Breast epithelium (tissue), 3 donors: ENCODE measurements around the gene ITGB7.

Experiments used
- CTCF ChIP-seq, 3 donors: fragments of 450-650 bp; IDR thresholded peaks; one replicate each; pipeline ENCODE4 v1.5.1; 2016 to 2017; ENCODE audit warnings: antibody characterized with exemption in 3 of 3, mild to moderate bottlenecking in 3 of 3, moderate library complexity in 3 of 3
- POLR2A ChIP-seq: fragments of 450-650 bp; IDR thresholded peaks from one replicate; pipeline ENCODE4 v1.6.1; 2016; ENCODE audit warnings: antibody characterized with exemption, mild to moderate bottlenecking, moderate library complexity
- POLR2AphosphoS5 ChIP-seq, 3 donors: sonication (generic); formaldehyde crosslinking; IDR thresholded peaks; one replicate each; pipeline ENCODE4 v1.6.1; 2017; ENCODE audit warnings: antibody characterized with exemption in 3 of 3

GRCh38 chr12:53208435-53208834, 1.4 kb upstream of the ITGB7 start:
- TF ChIP-seq CTCF (IDR thresholded peaks at IDR 0.05) = no peak
- no peak for TF ChIP-seq POLR2A
- no peak for TF ChIP-seq POLR2AphosphoS5 (IDR thresholded peaks at IDR 0.05)
